GM12873 (cell line): ENCODE data around the gene ADAM12.

Experiments
- CTCF ChIP-seq: IDR thresholded peaks from 2 replicates; pipeline ENCODE4 v1.5.1; 2012; ENCODE audit warnings: low read depth, mild to moderate bottlenecking, moderate library complexity, low read length, control low read depth; ENCODE audit not compliant: insufficient read depth; ENCODE audit errors: missing control alignments

ADAM12 gene

GRCh38 chr10:126380352-126381076 is 7.8 kb downstream of the ADAM12 start:
- TF ChIP-seq CTCF, result no peak

GRCh38 chr10:126376956-126377355 is 11.3 kb downstream of the ADAM12 start:
- no peak for TF ChIP-seq CTCF

- no peak for TF ChIP-seq CTCF
Observed at GRCh38 chr10:126375926-126376554, 12.2 kb downstream of the ADAM12 start.

- TF ChIP-seq CTCF, result no peak
Observed at GRCh38 chr10:126375299-126375698, 13.0 kb downstream of the ADAM12 start.

GRCh38 chr10:126374435-126374834 is 13.8 kb downstream of the ADAM12 start:
- no peak for TF ChIP-seq CTCF

- no peak for TF ChIP-seq CTCF
Observed at GRCh38 chr10:126373972-126374371, 14.3 kb downstream of the ADAM12 start.

- TF ChIP-seq CTCF, result no peak
Observed at GRCh38 chr10:126373147-126373546, 15.1 kb downstream of the ADAM12 start.
